CD8-positive, alpha-beta memory T cell (primary cell): Measurements from ENCODE around the gene NUP62CL. TPM values are rescaled to one million over a fixed set of nuclear protein-coding genes. Genes with fewer than 3 reads are reported as not detected.
A peak's percentile ranks its signal among the peaks of the same experiment; 100 is the strongest.

Experiments used
- CTCF ChIA-PET: fragments of 350-600 bp; sonication (Branson Sonifier 250); formaldehyde crosslinking; loops from one replicate; lab custom pipeline; 2021; ENCODE audit warnings: antibody characterized with exemption; lab: Charles Lee
- POLR2A ChIA-PET: fragments of 350-600 bp; sonication (Branson Sonifier 250); formaldehyde crosslinking; loops from one replicate; lab custom pipeline; 2021; ENCODE audit warnings: antibody characterized with exemption; lab: Charles Lee
- DNase-seq, 5 donors: peaks; one replicate each; pipeline versions ENCODE4 v3.0.0 to v3.0.0-alpha.2; 2020 to 2022; ENCODE audit warnings: mixed read lengths in 1 of 5
- H3K27ac ChIP-seq: one replicate; pipeline ENCODE4 v1.7.0; 2013; ENCODE audit warnings: low read depth, mild to moderate bottlenecking, low read length, moderate library complexity
- H3K27me3 ChIP-seq: 2 replicates; pipeline ENCODE4 v1.7.0; 2013; ENCODE audit warnings: low read length, mild to moderate bottlenecking; ENCODE audit not compliant: insufficient read depth, poor library complexity, severe bottlenecking
- H3K36me3 ChIP-seq: 2 replicates; pipeline ENCODE4 v1.7.0; 2013; ENCODE audit warnings: mild to moderate bottlenecking, low read length, moderate library complexity; ENCODE audit not compliant: insufficient read depth
- H3K4me1 ChIP-seq: 2 replicates; pipeline ENCODE4 v1.7.0; 2013; ENCODE audit warnings: mild to moderate bottlenecking, low read length, moderate library complexity; ENCODE audit not compliant: insufficient read depth
- H3K4me3 ChIP-seq: 2 replicates; pipeline ENCODE4 v1.7.0; 2013; ENCODE audit warnings: mild to moderate bottlenecking, low read length
- H3K9me3 ChIP-seq: 2 replicates; pipeline ENCODE4 v1.7.0; 2013; ENCODE audit warnings: mild to moderate bottlenecking, low read length
- H3K27ac Mint-ChIP-seq, 8 donors: one replicate each; pipeline ENCODE4 v1.8.0; 2020 to 2021; ENCODE audit warnings: mixed read lengths in 8 of 8, mild to moderate bottlenecking in 6 of 8, inconsistent platforms in 3 of 8, moderate library complexity in 3 of 8
- H3K27me3 Mint-ChIP-seq, 2 donors: one replicate each; pipeline ENCODE4 v1.8.0; 2020 to 2021; ENCODE audit warnings: mixed read lengths in 2 of 2, mild to moderate bottlenecking in 1 of 2, moderate library complexity in 1 of 2
- H3K36me3 Mint-ChIP-seq, 3 donors: one replicate each; pipeline ENCODE4 v1.8.0; 2020 to 2021; ENCODE audit warnings: mixed read lengths in 3 of 3, inconsistent platforms in 1 of 3, mild to moderate bottlenecking in 1 of 3
- H3K4me1 Mint-ChIP-seq, 3 donors: one replicate each; pipeline ENCODE4 v1.8.0; 2020 to 2021; ENCODE audit warnings: mixed read lengths in 3 of 3, inconsistent platforms in 1 of 3, mild to moderate bottlenecking in 1 of 3
- H3K4me3 Mint-ChIP-seq, 7 donors: one replicate each; pipeline ENCODE4 v1.8.0; 2020 to 2021; ENCODE audit warnings: mixed read lengths in 7 of 7, mild to moderate bottlenecking in 6 of 7, moderate library complexity in 4 of 7, inconsistent platforms in 2 of 7
- H3K9me3 Mint-ChIP-seq, 5 donors: one replicate each; pipeline ENCODE4 v1.8.0; 2020 to 2022; ENCODE audit warnings: mixed read lengths in 5 of 5, mild to moderate bottlenecking in 3 of 5, moderate library complexity in 2 of 5, inconsistent platforms in 1 of 5
- polyA plus RNA-seq: library from polyadenylated mRNA; unstranded; fragments of 300-500 nt; fragmentation: Illumina TruSeq; gene quantifications from one replicate; pipeline ENCODE4 v1.2.3, GENCODE V29; 2021
- total RNA-seq, 2 experiments: library from RNA; stranded (reverse); gene quantifications; one replicate each; pipeline ENCODE4 v1.2.3, GENCODE V29; 2021

NUP62CL gene
- total and polyA plus RNA-seq, 3 experiments from 2014 or later = 1.8 to 2.6 (median 2.0) TPM

DNA sequence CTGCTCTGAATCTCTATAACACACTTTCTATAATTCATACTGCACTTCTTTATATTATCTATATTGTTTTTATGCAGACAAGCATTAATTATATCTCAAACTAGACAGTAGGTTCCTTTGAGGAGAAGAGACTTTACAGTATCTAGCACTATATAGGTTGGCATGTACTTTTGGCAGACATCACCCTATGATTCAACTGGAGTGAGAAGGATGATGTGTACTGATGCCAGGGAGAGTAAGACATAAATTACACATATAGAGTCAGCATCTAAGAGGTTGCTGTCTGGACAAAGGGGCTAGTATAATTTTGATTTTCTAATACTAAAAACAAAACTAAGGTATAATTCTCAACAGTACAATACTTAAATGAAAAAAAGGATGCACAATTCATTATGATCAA is 82.5 kb downstream of the NUP62CL start:
- H3K9me3 ChIP-seq = no peaks in the 10 kb centered on the region
- ChIA-PET CTCF (no interaction called here), POLR2A (no interaction called here)
- Mint-ChIP-seq H3K27ac (no peak overlapping the region), H3K9me3 (no peaks in the 10 kb centered on the region), H3K4me1 (peaks cover 0 to 7% (median 7%) of the 10 kb centered on the region in 3 donors), H3K36me3 (no peaks in the 10 kb centered on the region), H3K4me3 (no peak overlapping the region), H3K27me3 (peaks cover 0 to 8% of the 10 kb centered on the region in 2 donors)
- no peaks in the 10 kb centered on the region for H3K27me3 ChIP-seq
- H3K36me3 ChIP-seq = no peaks in the 10 kb centered on the region
- no peak overlapping the region for H3K27ac ChIP-seq
- H3K4me1 ChIP-seq = no peaks in the 10 kb centered on the region
- no peak overlapping the region for H3K4me3 ChIP-seq
- no peak for DNase-seq

GRCh38 chrX:107119283-107119682 is 87.0 kb downstream of the NUP62CL start:
- Histone ChIP-seq H3K27ac (peak overlapping the region; percentile 54), H3K4me3 (peak overlapping the region; percentile 52), H3K27me3 (no peaks in the 10 kb centered on the region), H3K9me3 (no peaks in the 10 kb centered on the region), H3K4me1 (peaks cover 7% of the 10 kb centered on the region), H3K36me3 (peaks cover 16% of the 10 kb centered on the region)
- no peaks in the 10 kb centered on the region for H3K9me3 Mint-ChIP-seq
- no peak for DNase-seq
- H3K36me3 Mint-ChIP-seq = peaks cover 0 to 28% (median 1%) of the 10 kb centered on the region in 3 donors
- POLR2A ChIA-PET = interaction anchor here (1.1 to 1.2 kb wide), 2 partner anchors 509 to 707 kb away, joined by 3 to 4 read pairs; partner anchors contain the start of genes MID2 and PRPS1
- peaks cover 15 to 37% (median 23%) of the 10 kb centered on the region in 3 donors for H3K4me1 Mint-ChIP-seq
- peak overlapping the region; percentile 96 to 100 (median 98) for H3K4me3 Mint-ChIP-seq
- H3K27ac Mint-ChIP-seq = peak overlapping the region; percentile 86 to 98 (median 97)
- H3K27me3 Mint-ChIP-seq = peaks cover 0 to 7% of the 10 kb centered on the region in 2 donors
- CTCF ChIA-PET = no interaction called here

DNA sequence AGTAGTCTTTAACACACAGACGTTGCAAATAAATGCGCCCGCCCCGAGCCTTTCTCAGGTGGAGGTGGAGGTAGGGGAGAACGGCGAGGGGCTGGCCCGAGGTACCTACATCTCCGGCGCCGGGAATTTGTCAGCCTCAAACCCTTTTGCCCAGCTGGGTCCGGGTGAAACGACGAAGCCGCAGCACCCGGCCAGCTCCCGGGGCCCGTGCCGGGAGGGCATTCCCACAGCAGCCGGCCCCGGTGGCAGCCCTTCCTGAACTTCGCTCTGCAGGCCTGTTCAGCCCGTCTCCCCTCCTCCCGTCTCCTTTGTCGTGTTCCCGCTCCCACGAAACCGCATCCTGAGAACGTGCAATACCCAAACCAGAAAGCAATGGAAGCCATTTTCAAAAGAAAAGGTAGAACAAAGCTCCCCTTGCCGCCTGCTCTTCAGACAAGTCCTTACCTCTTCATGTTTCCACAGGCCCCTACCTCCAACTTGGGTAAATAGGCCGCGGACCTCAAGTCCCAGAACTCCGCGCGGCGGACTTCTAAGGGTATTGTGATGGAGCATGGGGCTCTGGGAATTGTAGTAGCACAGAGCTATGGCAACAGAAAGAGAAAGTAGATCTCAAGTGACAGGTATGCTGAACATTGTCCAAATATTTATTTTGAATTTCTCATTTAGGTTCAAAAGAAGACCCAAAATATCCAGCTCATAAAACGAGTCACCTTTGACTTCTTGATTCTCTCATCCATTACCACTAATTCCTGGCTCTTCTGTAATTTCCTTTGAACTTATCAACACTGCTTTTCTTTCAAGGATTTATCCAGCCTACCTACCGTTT is 87.7 kb downstream of the NUP62CL start, which contains the start of gene RBM41:
RBM41 (minus strand) TSS at position 501 of the 826 bp plus-strand sequence; CDS start at position 452, 49 bp downstream.
- H3K4me3 ChIP-seq = peak within 1 kb of the TSS; percentile 52
- H3K27me3 ChIP-seq = no peaks in the 10 kb centered on the region
- ChIA-PET CTCF (no interaction called here), POLR2A (interaction anchor here (1.1 to 1.2 kb wide), 2 partner anchors 509 to 707 kb away, joined by 3 to 4 read pairs; partner anchors contain the start of genes MID2 and PRPS1)
- H3K27ac ChIP-seq = peak within 1 kb of the TSS; percentile 54
- Mint-ChIP-seq H3K27ac (peak within 1 kb of the TSS; percentile 86 to 98 (median 97)), H3K27me3 (peaks cover 0 to 5% of the 10 kb centered on the region in 2 donors), H3K36me3 (peaks cover 0 to 36% (median 1%) of the 10 kb centered on the region in 3 donors), H3K4me1 (peaks cover 17 to 44% (median 30%) of the 10 kb centered on the region in 3 donors), H3K4me3 (peak within 1 kb of the TSS; percentile 96 to 100 (median 98)), H3K9me3 (no peaks in the 10 kb centered on the region)
- H3K9me3 ChIP-seq = no peaks in the 10 kb centered on the region
- peaks cover 21% of the 10 kb centered on the region for H3K36me3 ChIP-seq
- peaks cover 7% of the 10 kb centered on the region for H3K4me1 ChIP-seq
- peak; percentile 50 to 84 (median 65) for DNase-seq

DNA sequence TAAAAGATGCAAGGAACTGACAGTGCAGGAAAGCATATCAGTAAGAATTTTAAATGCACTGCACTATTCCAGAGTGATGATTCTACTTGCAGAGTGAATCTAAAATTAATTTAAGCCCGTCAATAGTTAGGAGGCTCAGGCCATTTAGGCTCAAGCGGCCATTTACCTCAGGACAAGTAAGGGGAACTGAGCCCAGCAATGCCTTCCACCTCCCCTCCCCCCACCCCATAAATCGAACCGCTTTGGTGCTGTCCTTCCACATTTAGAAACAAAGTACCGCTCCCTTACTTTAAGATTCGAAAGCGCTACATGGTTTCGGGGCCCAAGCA is 88.3 kb downstream of the NUP62CL start:
- Mint-ChIP-seq H3K4me3 (peak overlapping the region; percentile 96 to 100 (median 98)), H3K36me3 (peaks cover 0 to 41% (median 1%) of the 10 kb centered on the region in 3 donors), H3K27me3 (peaks cover 0 to 5% of the 10 kb centered on the region in 2 donors), H3K27ac (peak overlapping the region in 4 of 8 donors; percentile 20 to 61 (median 53)), H3K9me3 (no peaks in the 10 kb centered on the region), H3K4me1 (peaks cover 17 to 49% (median 35%) of the 10 kb centered on the region in 3 donors)
- peak overlapping the region; percentile 52 for H3K4me3 ChIP-seq
- POLR2A ChIA-PET = interaction anchor here (1.2 kb wide), 1 partner anchor 510 kb away, joined by 4 read pairs; the partner anchor contains the start of gene PRPS1
- H3K36me3 ChIP-seq = peaks cover 22% of the 10 kb centered on the region
- peak overlapping the region; percentile 54 for H3K27ac ChIP-seq
- H3K27me3 ChIP-seq = no peaks in the 10 kb centered on the region
- CTCF ChIA-PET = no interaction called here
- peaks cover 7% of the 10 kb centered on the region for H3K4me1 ChIP-seq
- no peaks in the 10 kb centered on the region for H3K9me3 ChIP-seq
- DNase-seq = no peak

- Mint-ChIP-seq H3K4me1 (peaks cover 12 to 44% (median 16%) of the 10 kb centered on the region in 3 donors), H3K4me3 (no peak overlapping the region)
- CTCF ChIA-PET = no interaction called here
These were observed 98.8 kb downstream of the NUP62CL start for GRCh38 chrX:107107459-107107858.

GRCh38 chrX:107102980-107103379 is 103.3 kb downstream of the NUP62CL start:
- no peaks in the 10 kb centered on the region for H3K9me3 ChIP-seq
- no peak overlapping the region for H3K4me3 Mint-ChIP-seq
- H3K4me1 Mint-ChIP-seq = peaks cover 0 to 30% (median 5%) of the 10 kb centered on the region in 3 donors
- no peak for DNase-seq
- no peaks in the 10 kb centered on the region for H3K36me3 ChIP-seq
- peaks cover 0 to 49% (median 8%) of the 10 kb centered on the region in 3 donors for H3K36me3 Mint-ChIP-seq
- H3K4me3 ChIP-seq = no peak overlapping the region
- ChIA-PET POLR2A (no interaction called here), CTCF (no interaction called here)
- no peaks in the 10 kb centered on the region for H3K9me3 Mint-ChIP-seq
- no peaks in the 10 kb centered on the region for H3K4me1 ChIP-seq
- peaks cover 0 to 2% of the 10 kb centered on the region in 2 donors for H3K27me3 Mint-ChIP-seq
- no peaks in the 10 kb centered on the region for H3K27me3 ChIP-seq
- H3K27ac ChIP-seq = no peak overlapping the region
- no peak overlapping the region for H3K27ac Mint-ChIP-seq

More at GRCh38 chrX:107107459-107107858, 98.8 kb downstream of the NUP62CL start:
- DNase-seq = no peak
- Histone ChIP-seq H3K4me1 (no peaks in the 10 kb centered on the region), H3K27ac (no peak overlapping the region), H3K4me3 (no peak overlapping the region), H3K36me3 (no peaks in the 10 kb centered on the region), H3K27me3 (no peaks in the 10 kb centered on the region), H3K9me3 (no peaks in the 10 kb centered on the region)
- peaks cover 0 to 2% of the 10 kb centered on the region in 2 donors for H3K27me3 Mint-ChIP-seq
- H3K27ac Mint-ChIP-seq = peak overlapping the region in 1 of 8 donors; percentile 5
- POLR2A ChIA-PET = no interaction called here
- H3K36me3 Mint-ChIP-seq = peaks cover 0 to 50% (median 7%) of the 10 kb centered on the region in 3 donors
- no peaks in the 10 kb centered on the region for H3K9me3 Mint-ChIP-seq

DNA sequence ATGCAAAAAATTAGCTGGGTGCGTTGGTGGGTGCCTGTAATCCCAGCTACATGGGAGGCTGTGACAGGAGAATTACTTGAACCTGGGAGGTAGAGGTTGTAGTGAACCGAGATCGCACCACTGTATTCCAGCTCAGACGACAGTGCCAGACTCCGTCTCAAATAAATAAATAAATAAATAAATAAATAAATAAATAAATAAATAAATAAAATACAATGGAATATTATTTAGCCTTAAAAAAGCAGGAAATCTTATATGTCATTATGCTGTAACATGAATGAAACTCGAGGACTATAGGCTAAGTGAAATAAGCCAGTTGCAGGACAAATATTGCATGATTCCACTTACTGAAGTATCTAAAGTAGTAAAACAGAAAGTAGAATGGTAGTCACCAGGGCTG is 130.1 kb downstream of the NUP62CL start:
- H3K27ac Mint-ChIP-seq = no peak overlapping the region
- H3K27me3 ChIP-seq = no peaks in the 10 kb centered on the region
- peaks cover 0 to 4% of the 10 kb centered on the region in 2 donors for H3K27me3 Mint-ChIP-seq
- peaks cover 10 to 18% (median 16%) of the 10 kb centered on the region in 3 donors for H3K36me3 Mint-ChIP-seq
- no peak overlapping the region for H3K27ac ChIP-seq
- no peak for DNase-seq
- H3K4me1 Mint-ChIP-seq = peaks cover 0 to 15% (median 0%) of the 10 kb centered on the region in 3 donors
- no peak overlapping the region for H3K4me3 ChIP-seq
- CTCF ChIA-PET = no interaction called here
- no peaks in the 10 kb centered on the region for H3K9me3 ChIP-seq
- H3K36me3 ChIP-seq = no peaks in the 10 kb centered on the region
- POLR2A ChIA-PET = no interaction called here
- no peaks in the 10 kb centered on the region for H3K4me1 ChIP-seq
- H3K4me3 Mint-ChIP-seq = no peak overlapping the region
- peaks cover 6 to 22% (median 11%) of the 10 kb centered on the region in 5 donors for H3K9me3 Mint-ChIP-seq
